GM19043 (cell line): ENCODE results near the gene EFCAB6.

Source experiments
- ATAC-seq: cut with Tn5 transposase; IDR thresholded peaks from one replicate; pipeline ENCODE4 v1.9.1; 2021; ENCODE audit warnings: low read depth; ENCODE audit not compliant: unreplicated experiment

Gene EFCAB6

GRCh38 chr22:43749473-43749872, 62.6 kb downstream of the EFCAB6 start:
- ATAC-seq: no peak

GRCh38 chr22:43747877-43748276, 64.2 kb downstream of the EFCAB6 start:
- no peak for ATAC-seq

- ATAC-seq: no peak
Observed at GRCh38 chr22:43747058-43747457, 65.0 kb downstream of the EFCAB6 start.

- no peak for ATAC-seq
Observed at GRCh38 chr22:43745783-43746356, 66.2 kb downstream of the EFCAB6 start.

GRCh38 chr22:43745411-43745770, 66.7 kb downstream of the EFCAB6 start:
- ATAC-seq: no peak

- no peak for ATAC-seq
Observed at GRCh38 chr22:43744700-43745410, 67.2 kb downstream of the EFCAB6 start.

GRCh38 chr22:43743929-43744643, 68.0 kb downstream of the EFCAB6 start:
- no peak for ATAC-seq

GRCh38 chr22:43743131-43743530, 69.0 kb downstream of the EFCAB6 start:
- ATAC-seq: no peak

- no peak for ATAC-seq
Observed at GRCh38 chr22:43742154-43742950, 69.8 kb downstream of the EFCAB6 start.

- ATAC-seq: no peak
Observed at GRCh38 chr22:43740587-43741270, 71.4 kb downstream of the EFCAB6 start.

- no peak for ATAC-seq
Observed at GRCh38 chr22:43739851-43740379, 72.2 kb downstream of the EFCAB6 start.

- no peak for ATAC-seq
Observed at GRCh38 chr22:43737150-43737828, 74.8 kb downstream of the EFCAB6 start.

GRCh38 chr22:43736651-43737050, 75.5 kb downstream of the EFCAB6 start:
- ATAC-seq: no peak

- ATAC-seq: no peak
Observed at GRCh38 chr22:43734370-43735150, 77.5 kb downstream of the EFCAB6 start.

- no peak for ATAC-seq
Observed at GRCh38 chr22:43733138-43733537, 79.0 kb downstream of the EFCAB6 start.

GRCh38 chr22:43731988-43732387, 80.1 kb downstream of the EFCAB6 start:
- no peak for ATAC-seq

- no peak for ATAC-seq
Observed at GRCh38 chr22:43726964-43727543, 85.1 kb downstream of the EFCAB6 start.

GRCh38 chr22:43726322-43726721, 85.8 kb downstream of the EFCAB6 start:
- no peak for ATAC-seq

GRCh38 chr22:43723816-43724215, 88.3 kb downstream of the EFCAB6 start:
- no peak for ATAC-seq
